Heart left ventricle (tissue), 13 donors: ENCODE results near the gene CTTNBP2NL.

ENCODE experiments used
- POLR2A ChIP-seq, 2 donors: fragments of 450-650 bp; IDR thresholded peaks; one replicate each; pipeline ENCODE4 v1.6.1; 2017; ENCODE audit warnings: antibody characterized with exemption in 2 of 2, mild to moderate bottlenecking in 2 of 2, moderate library complexity in 2 of 2
- TF ChIP-seq, protein P1 (sequence below), 12 donors: fragments of 200-600 bp; sonication (generic) in 4 of 12; IDR thresholded peaks; one replicate each; pipeline versions ENCODE4 v1.5.0 to v1.8.0; 2018 to 2022; ENCODE audit warnings: antibody characterized with exemption in 12 of 12, mild to moderate bottlenecking in 5 of 12
- donor health status: ischemic (EF 13 %, LVEDD 7.1; RV severe dilation, severe dysfunction).
- donor health status: DM: no; HTN: yes; CAD: no.
- donor health status: DM: no; HTN: no; CAD: no.
- donor health status: ischemic (EF 25% LVEDD 6.9; RV normal size, moderate dysfunction).
- donor health status: ischemic (EF 25% LVEDD 5.7; RV mildly dilated, moderate dysfunction).
- donor health status: ischemic (EF 35%, LVEDD 5.7; RV mildly dilated, moderate dysfunction).
- donor health status: nonischemic (EF 11% LVEDD 7.7; RV severe dilation, severe dysfunction).
- donor health status: DM: yes; HTN: yes; CAD: no.
- donor health status: PGD.
- donor health status: ischemic (EF 29% LVEDD 5.4; RV normal size, mild dysfunction).
- donor health status: nonischemic (EF 23%, LVEDD 6.1; RV moderate dilation, normal function).

DNA sequence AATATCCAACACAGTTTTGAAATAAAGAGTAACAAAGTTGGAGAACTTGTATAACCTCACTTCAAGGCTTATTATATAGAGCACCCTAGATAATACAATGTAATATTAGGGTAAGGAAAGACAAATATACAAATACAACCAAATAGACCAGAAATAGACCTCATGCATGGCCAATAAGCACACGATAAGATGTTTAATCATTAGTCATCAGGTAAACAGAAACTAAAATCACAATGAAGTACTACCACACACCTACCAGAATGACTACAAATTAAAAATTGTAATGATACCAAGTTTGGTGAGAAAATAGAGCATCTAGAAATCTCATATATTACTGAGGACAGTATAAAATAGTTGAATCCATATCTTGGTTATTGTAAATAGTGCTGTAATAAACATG, 20.3 kb upstream of the CTTNBP2NL start:
- TF ChIP-seq, protein P1, sequence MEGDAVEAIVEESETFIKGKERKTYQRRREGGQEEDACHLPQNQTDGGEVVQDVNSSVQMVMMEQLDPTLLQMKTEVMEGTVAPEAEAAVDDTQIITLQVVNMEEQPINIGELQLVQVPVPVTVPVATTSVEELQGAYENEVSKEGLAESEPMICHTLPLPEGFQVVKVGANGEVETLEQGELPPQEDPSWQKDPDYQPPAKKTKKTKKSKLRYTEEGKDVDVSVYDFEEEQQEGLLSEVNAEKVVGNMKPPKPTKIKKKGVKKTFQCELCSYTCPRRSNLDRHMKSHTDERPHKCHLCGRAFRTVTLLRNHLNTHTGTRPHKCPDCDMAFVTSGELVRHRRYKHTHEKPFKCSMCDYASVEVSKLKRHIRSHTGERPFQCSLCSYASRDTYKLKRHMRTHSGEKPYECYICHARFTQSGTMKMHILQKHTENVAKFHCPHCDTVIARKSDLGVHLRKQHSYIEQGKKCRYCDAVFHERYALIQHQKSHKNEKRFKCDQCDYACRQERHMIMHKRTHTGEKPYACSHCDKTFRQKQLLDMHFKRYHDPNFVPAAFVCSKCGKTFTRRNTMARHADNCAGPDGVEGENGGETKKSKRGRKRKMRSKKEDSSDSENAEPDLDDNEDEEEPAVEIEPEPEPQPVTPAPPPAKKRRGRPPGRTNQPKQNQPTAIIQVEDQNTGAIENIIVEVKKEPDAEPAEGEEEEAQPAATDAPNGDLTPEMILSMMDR (IDR thresholded peaks at IDR 0.05), result no peak
- TF ChIP-seq POLR2A (IDR thresholded peaks at IDR 0.05), result no peak
